Nasal cavity respiratory epithelium epithelial cell of viscerocranial mucosa (primary cell): ENCODE data around the gene APOBEC3H. TPM values are rescaled to one million over a fixed set of nuclear protein-coding genes. Genes with fewer than 3 reads are reported as not detected.

Experiments
- total RNA-seq: library from RNA; depleted of rRNA; stranded (reverse); fragments of >200 nt; gene quantifications from 2 replicates; pipeline ENCODE4 v1.2.3, GENCODE V29; 2014

The APOBEC3H gene
- not detected in 2 replicates for total RNA-seq

DNA sequence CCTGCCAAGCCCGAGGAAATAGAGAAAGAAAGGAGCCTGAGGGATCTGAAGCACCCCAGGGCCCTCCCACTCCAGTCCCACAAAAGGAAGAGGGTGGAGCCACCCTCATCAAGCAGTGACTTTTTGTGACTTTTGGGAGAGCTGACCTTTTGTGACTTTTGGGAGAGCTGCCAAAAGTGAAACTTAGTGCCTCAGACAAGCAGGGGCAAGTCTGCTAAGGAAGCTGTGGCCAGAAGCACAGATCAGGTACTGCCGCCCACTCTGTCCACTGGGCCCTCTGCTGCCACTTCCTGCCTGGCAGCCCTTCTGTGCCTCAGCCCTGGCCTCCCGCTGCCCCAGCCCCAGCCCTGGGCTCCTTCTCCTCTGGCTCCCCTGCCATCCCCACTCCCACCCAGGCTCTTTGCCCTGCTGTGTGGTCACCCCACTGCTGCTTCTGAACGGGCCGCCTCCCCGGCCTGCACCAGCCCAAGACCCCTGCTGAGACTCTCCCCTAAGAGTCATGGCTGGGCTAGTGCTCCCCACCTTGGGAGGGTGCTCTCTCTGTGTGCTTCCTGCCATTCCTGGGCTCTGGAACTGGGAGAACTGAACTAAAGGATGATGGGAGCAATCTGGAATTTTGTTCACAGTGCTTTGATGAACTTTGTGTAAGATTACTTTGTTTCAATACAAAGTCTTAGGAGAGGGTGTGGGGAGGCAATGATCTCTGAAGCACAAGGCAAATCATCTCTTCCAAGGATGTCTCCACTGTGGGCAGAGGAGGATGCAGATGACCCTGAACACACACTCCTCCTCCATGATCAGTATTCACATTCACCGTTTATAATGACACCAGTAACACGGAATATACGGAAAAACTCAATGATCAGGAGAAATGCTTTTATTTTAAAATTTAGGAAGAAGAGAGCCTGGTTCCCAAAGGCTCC lies at the start of gene APOBEC3H:
TSS of gene APOBEC3H (plus strand) at position 147 of the 923 bp plus-strand sequence. CDS start 3,035 bp downstream, outside the sequence.

DNA sequence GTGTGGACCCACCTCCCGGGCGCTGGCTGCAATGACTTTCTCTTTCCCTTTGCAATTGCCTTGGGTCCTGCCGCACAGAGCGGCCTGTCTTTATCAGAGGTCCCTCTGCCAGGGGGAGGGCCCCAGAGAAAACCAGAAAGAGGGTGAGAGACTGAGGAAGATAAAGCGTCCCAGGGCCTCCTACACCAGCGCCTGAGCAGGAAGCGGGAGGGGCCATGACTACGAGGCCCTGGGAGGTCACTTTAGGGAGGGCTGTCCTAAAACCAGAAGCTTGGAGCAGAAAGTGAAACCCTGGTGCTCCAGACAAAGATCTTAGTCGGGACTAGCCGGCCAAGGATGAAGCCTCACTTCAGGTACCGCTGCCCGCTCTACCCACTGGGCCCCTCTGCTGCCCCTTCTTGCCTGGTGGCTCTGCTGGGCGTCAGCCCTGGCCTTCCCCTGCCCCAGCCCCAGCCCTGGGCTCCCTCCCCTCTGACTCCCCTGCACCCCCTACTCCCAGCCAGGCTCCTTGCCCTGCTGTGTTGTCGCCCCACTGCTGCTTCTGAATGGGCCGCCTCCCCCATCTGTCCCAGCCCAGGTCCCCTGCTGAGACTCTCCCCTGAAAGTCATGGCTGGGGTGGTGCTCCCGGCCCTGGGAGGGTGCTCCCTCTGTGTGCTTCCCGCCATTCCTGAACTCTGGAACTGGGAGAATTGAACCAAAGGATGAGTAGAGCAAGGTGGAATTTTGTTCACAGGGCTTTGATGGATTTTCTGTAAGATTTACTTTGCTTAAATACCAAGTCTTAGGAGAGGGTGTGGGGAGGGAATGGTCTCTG lies 19.8 kb upstream of the APOBEC3H start, which contains the start of gene APOBEC3G:
TSS of gene APOBEC3G (plus strand) at position 250 of the 815 bp plus-strand sequence. CDS start at position 337, 87 bp downstream.

DNA sequence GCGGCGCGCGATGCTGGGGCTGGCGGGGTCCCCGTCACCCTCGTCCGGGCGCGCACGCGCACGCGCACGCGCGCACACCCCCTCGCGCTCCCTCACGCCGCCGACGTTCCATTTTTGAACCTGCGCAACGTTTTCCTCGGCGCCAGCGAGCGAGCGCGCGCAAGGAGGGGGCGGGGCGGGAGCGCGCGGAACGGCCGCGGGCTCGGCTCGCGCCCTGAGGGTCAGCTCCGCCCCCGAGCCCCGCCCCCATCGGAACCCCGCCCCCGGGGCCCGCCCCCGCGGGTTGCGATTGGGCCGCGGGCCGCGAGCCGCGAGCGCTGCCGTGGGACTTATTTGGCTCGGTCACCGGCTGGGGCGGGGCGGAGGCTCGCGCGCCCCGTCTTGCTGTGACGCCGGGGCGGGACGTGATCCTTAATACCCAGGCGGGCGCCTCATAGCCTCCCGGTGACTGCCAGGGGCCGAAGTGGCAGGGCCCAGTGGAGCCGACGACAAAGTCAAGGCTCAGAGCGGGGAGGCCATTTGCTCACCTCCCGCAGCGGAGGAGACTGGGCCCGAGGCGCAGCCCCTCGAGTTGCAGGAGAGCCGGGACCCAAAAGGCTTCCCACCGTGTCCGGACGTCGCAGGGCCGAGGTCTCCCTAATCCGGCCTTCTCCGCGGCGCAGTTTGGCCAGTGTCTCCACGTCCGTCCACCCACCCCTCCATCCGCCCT lies 55.6 kb downstream of the APOBEC3H start, which contains the start of gene CBX7:
TSS of gene CBX7 (minus strand) at position 170 of the 709 bp plus-strand sequence. CDS start 236 bp downstream, outside the sequence.

Other genes with a start within 250 kb of the APOBEC3H start
- 13.7 and 32.5 TPM in 2 replicates for gene CBX6, start 225.0 kb upstream of the APOBEC3H start, total RNA-seq
- 0.64 and 5.8 TPM in 2 replicates for gene APOBEC3A, start 139.6 kb upstream of the APOBEC3H start, total RNA-seq
- gene APOBEC3B, start 114.9 kb upstream of the APOBEC3H start, total RNA-seq, result 0.34 and 0.50 TPM in 2 replicates
- gene APOBEC3C, start 83.0 kb upstream of the APOBEC3H start, total RNA-seq, result 7.5 and 13.0 TPM in 2 replicates
- 0.34 and 0.93 TPM in 2 replicates for gene APOBEC3D, start 76.1 kb upstream of the APOBEC3H start, total RNA-seq
- gene APOBEC3F, start 56.4 kb upstream of the APOBEC3H start, total RNA-seq, result 2.1 and 4.3 TPM in 2 replicates
- gene APOBEC3G, start 20.0 kb upstream of the APOBEC3H start, total RNA-seq, result 1.4 and 4.8 TPM in 2 replicates
- 2.4 and 3.9 TPM in 2 replicates for gene CBX7, start 55.4 kb downstream of the APOBEC3H start, total RNA-seq
- 3.8 and 10.7 TPM in 2 replicates for gene PDGFB, start 147.7 kb downstream of the APOBEC3H start, total RNA-seq
- gene RPL3, start 222.4 kb downstream of the APOBEC3H start, total RNA-seq, result 3,457 and 4,846 TPM in 2 replicates